OCI-LY1 (cell line): ENCODE results near the gene CYB5R4.

Experiments
- EZH2 ChIP-seq: fragments of 200-600 bp; sonication (generic), shearing (Covaris generic); IDR thresholded peaks from 2 replicates; pipeline ENCODE4 v1.8.0; 2017; ENCODE audit warnings: borderline replicate concordance, mixed run types, mild to moderate bottlenecking, antibody characterized with exemption, low read length, moderate library complexity, mixed read lengths
- TF ChIP-seq, protein P1 (sequence below): fragments of 200-600 bp; sonication (generic), shearing (Covaris generic); IDR thresholded peaks from 2 replicates; pipeline ENCODE4 v1.5.1; 2017; ENCODE audit warnings: mild to moderate bottlenecking, antibody characterized with exemption, low read length, moderate library complexity, mixed read lengths

DNA sequence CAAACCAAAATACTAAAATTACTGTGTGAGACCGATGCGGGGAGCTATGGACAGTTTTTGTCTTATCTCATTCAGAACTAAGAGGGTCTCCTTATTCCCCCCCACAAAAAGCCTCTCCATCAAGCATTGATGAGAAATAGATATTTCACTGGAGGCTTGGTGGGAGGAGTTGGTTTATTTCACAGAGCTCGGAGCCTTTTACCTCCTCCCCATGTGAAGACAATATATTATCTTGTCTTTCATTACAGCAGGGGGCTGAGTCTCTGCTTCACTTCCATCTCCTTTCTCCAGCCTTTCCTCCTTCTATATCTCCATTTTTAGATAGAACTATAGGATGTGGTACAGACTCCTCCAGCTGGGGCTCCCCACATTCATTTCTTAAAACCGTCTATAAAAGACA lies 144.2 kb downstream of the CYB5R4 start:
- no peak for TF ChIP-seq EZH2
- TF ChIP-seq, protein P1, sequence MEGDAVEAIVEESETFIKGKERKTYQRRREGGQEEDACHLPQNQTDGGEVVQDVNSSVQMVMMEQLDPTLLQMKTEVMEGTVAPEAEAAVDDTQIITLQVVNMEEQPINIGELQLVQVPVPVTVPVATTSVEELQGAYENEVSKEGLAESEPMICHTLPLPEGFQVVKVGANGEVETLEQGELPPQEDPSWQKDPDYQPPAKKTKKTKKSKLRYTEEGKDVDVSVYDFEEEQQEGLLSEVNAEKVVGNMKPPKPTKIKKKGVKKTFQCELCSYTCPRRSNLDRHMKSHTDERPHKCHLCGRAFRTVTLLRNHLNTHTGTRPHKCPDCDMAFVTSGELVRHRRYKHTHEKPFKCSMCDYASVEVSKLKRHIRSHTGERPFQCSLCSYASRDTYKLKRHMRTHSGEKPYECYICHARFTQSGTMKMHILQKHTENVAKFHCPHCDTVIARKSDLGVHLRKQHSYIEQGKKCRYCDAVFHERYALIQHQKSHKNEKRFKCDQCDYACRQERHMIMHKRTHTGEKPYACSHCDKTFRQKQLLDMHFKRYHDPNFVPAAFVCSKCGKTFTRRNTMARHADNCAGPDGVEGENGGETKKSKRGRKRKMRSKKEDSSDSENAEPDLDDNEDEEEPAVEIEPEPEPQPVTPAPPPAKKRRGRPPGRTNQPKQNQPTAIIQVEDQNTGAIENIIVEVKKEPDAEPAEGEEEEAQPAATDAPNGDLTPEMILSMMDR: no peak
